Endothelial cell of umbilical vein (primary cell): ENCODE results near the gene SYNJ1. TPM values are rescaled to one million over a fixed set of nuclear protein-coding genes. Genes with fewer than 3 reads are reported as not detected.
"Not testable (repeated sequence)": the region's sequence is repeated elsewhere in the genome, so short reads cannot be mapped to it uniquely, and the experiment has no call there.

Experiments used
- BruUV-seq: library from RNA; stranded (reverse); fragments of 400-500 nt; replicated peaks from 2 replicates; lab custom pipeline; 2021; lab: Mats Ljungman, UMichigan
- CTCF ChIA-PET: fragments of 300-600, 350-600 bp; sonication (Branson Sonifier 250); formaldehyde crosslinking; loops from one replicate; lab custom pipeline; 2021; ENCODE audit warnings: antibody characterized with exemption, inconsistent platforms; lab: Charles Lee
- POLR2A ChIA-PET: fragments of 300-600, 350-600 bp; sonication (Branson Sonifier 250); formaldehyde crosslinking; loops from one replicate; lab custom pipeline; 2021; ENCODE audit warnings: antibody characterized with exemption, inconsistent platforms; lab: Charles Lee
- DNase-seq: peaks from one replicate; pipeline ENCODE4 v3.0.0-alpha.2; 2011; ENCODE audit warnings: low read depth, low spot score
- FAIRE-seq: peaks from 2 replicates; lab custom pipeline; 2011; peaks lifted over from hg19 to GRCh38; lab: Jason Lieb, UNC
- H2AFZ ChIP-seq: 2 replicates; pipeline ENCODE4 v1.6.0; 2012; ENCODE audit warnings: low read depth, low read length, control low read depth, inconsistent platforms
- H3K27ac ChIP-seq: 2 replicates; pipeline ENCODE4 v1.5.1; 2011; ENCODE audit warnings: low read depth, mild to moderate bottlenecking, control low read depth, low read length, moderate library complexity; ENCODE audit not compliant: insufficient read depth
- H3K27me3 ChIP-seq, 2 experiments: 2 replicates each; pipeline versions ENCODE4 v1.6.0 to v1.6.1; 2011; ENCODE audit warnings: low read length in 2 of 2, mixed read lengths in 1 of 2; ENCODE audit not compliant: control insufficient read depth in 2 of 2, insufficient read depth in 2 of 2
- H3K36me3 ChIP-seq, 2 experiments: 2 replicates in 1 of 2; 3 replicates in 1 of 2; pipeline ENCODE4 v1.5.1; 2011; ENCODE audit warnings: low read length in 2 of 2, mild to moderate bottlenecking in 1 of 2, moderate library complexity in 1 of 2; ENCODE audit not compliant: control insufficient read depth in 2 of 2, insufficient read depth in 2 of 2; ENCODE audit errors: extremely low read depth in 1 of 2
- H3K4me1 ChIP-seq: 3 replicates; pipeline ENCODE4 v1.5.1; 2011; ENCODE audit warnings: mild to moderate bottlenecking, low read length; ENCODE audit not compliant: control insufficient read depth, insufficient read depth; ENCODE audit errors: extremely low read depth
- H3K4me2 ChIP-seq: 2 replicates; pipeline ENCODE4 v1.6.1; 2011; ENCODE audit warnings: low read length, control low read depth, mixed read lengths; ENCODE audit not compliant: insufficient read depth
- H3K4me3 ChIP-seq, 3 experiments: fragments of 200-600 bp in 1 of 3; sonication (generic), shearing (Covaris generic) in 1 of 3; replicated peaks in 1 of 3; 2 replicates each; pipeline ENCODE4 v1.5.1; 2011 to 2016; ENCODE audit warnings: control low read depth in 3 of 3, low read length in 3 of 3, mild to moderate bottlenecking in 2 of 3, inconsistent platforms in 1 of 3, low read depth in 1 of 3, moderate library complexity in 1 of 3; ENCODE audit not compliant: insufficient read depth in 1 of 3
- H3K79me2 ChIP-seq: 2 replicates; pipeline ENCODE4 v1.6.0; 2012; ENCODE audit warnings: low read length, inconsistent platforms; ENCODE audit not compliant: control insufficient read depth, insufficient read depth
- H3K9ac ChIP-seq: replicated peaks from 2 replicates; pipeline ENCODE3; 2011; ENCODE audit warnings: low read length, control low read depth; ENCODE audit not compliant: insufficient read depth; ENCODE audit errors: extremely low read depth
- H3K9me1 ChIP-seq: replicated peaks from 3 replicates; pipeline ENCODE4 v1.6.0; 2011; ENCODE audit warnings: mild to moderate bottlenecking, low read length; ENCODE audit not compliant: control insufficient read depth, insufficient read depth; ENCODE audit errors: extremely low read depth
- H3K9me3 ChIP-seq: replicated peaks from 2 replicates; pipeline ENCODE4 v1.5.1; 2012; ENCODE audit warnings: low read length, inconsistent platforms; ENCODE audit not compliant: control insufficient read depth, insufficient read depth
- H4K20me1 ChIP-seq: replicated peaks from 2 replicates; pipeline ENCODE3; 2011; ENCODE audit warnings: mild to moderate bottlenecking, low read length; ENCODE audit not compliant: control insufficient read depth, insufficient read depth; ENCODE audit errors: extremely low read depth
- GATA2 ChIP-seq: IDR thresholded peaks from 2 replicates; pipeline ENCODE4 v1.7.0; 2011; ENCODE audit warnings: low read depth, mild to moderate bottlenecking, moderate library complexity, mixed read lengths, low read length; ENCODE audit not compliant: insufficient read length, insufficient read depth
- JUN ChIP-seq: IDR thresholded peaks from 2 replicates; pipeline ENCODE4 v1.6.1; 2011; ENCODE audit warnings: borderline replicate concordance, low read depth; ENCODE audit not compliant: insufficient read length, insufficient read depth
- MYC ChIP-seq: IDR thresholded peaks from one replicate; pipeline ENCODE4 v1.6.1; 2011; ENCODE audit warnings: mild to moderate bottlenecking, low read depth, low read length
- POLR2A ChIP-seq: IDR thresholded peaks from 2 replicates; pipeline ENCODE4 v1.6.1; 2012; ENCODE audit warnings: low read depth, mild to moderate bottlenecking, control low read depth, low read length
- POLR2AphosphoS5 ChIP-seq: IDR thresholded peaks from 2 replicates; pipeline ENCODE4 v1.6.1; 2012; ENCODE audit warnings: low read depth, mild to moderate bottlenecking, control low read depth, low read length, moderate library complexity; ENCODE audit not compliant: insufficient read depth
- dilution Hi-C: fragments of 300-500 bp; cut with MboI; formaldehyde crosslinking; loops from one replicate; pipeline ENCODE4 v1.15.0; 2019; ENCODE audit warnings: low sequenced_read_pairs; ENCODE audit not compliant: extremely low pct_ligation_motif_present
- intact Hi-C: fragments of 100-400 bp; cut with micrococcal nuclease; formaldehyde crosslinking; loops from one replicate; pipeline ENCODE4 v1.10.0; 2022
- polyA plus RNA-seq, 4 experiments: library from polyadenylated mRNA; depleted of rRNA in 3 of 4; stranded (reverse) in 3 of 4; unstranded in 1 of 4; fragments of >200 nt; gene quantifications; 2 replicates each; pipeline versions ENCODE4 v1.2.1 to v1.2.3, GENCODE V29; 2011 to 2012; ENCODE audit warnings: missing spikeins in 1 of 4
- total RNA-seq: library from RNA; stranded (reverse); gene quantifications from 2 replicates; pipeline ENCODE4 v1.2.3, GENCODE V29; 2021
- TF ChIP-seq, protein P1 (sequence below), 2 donors: IDR thresholded peaks; 1 replicate in 1 of 2; 2 replicates in 1 of 2; pipeline ENCODE4 v1.5.1; 2011; ENCODE audit warnings: low read length in 2 of 2, mild to moderate bottlenecking in 2 of 2, moderate library complexity in 2 of 2, control low read depth in 1 of 2, inconsistent platforms in 1 of 2, low read depth in 1 of 2; ENCODE audit not compliant: insufficient read depth in 1 of 2; ENCODE audit errors: extremely low read depth in 1 of 2
- TF ChIP-seq, protein P2 (sequence below): IDR thresholded peaks from 2 replicates; pipeline ENCODE4 v1.6.1; 2011; ENCODE audit not compliant: insufficient read depth, insufficient read length

The SYNJ1 gene
- total and polyA plus RNA-seq, 2 donors (not counting 3 experiments of a cell fraction or from before 2014, with no cell fraction given), result 5.9 to 17.0 TPM

DNA sequence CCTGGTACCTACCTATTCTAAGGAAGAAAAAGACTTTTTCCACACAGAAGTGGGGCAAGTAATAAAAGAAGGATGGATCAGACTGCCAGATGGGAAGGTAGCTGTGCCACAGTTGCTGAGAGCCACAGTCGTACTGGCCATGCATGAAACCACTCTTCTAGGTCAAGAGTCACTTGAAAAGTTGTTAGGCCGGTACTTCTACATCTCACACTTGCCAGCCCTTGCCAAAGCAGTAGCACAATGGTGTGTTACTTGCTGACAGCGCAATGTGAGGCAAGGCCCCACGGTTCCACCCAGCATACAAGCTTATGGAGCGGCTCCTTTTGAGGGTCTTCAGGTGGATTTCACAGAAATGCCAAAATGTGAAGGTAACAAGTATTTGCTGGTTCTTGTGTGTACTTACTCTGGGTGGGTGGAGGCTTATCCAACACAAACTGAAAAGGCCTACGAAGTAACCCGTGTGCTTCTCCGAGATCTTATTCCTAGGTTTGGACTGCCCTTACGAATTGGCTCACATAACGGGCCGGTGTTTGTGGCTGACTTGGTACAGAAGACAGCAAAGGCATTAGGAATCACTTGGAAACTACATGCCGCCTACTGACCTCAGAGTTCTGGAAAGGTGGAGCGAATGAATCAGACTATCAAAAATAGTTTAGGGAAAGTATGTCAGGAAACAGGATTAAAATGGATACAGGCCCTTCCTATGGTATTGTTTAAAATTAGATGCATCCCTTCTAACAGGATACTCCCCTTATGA is 66.6 kb downstream of the SYNJ1 start:
- DNase-seq, H3K9me3 ChIP-seq, H3K4me1 ChIP-seq, dilution Hi-C loops, H4K20me1 ChIP-seq, POLR2A ChIA-PET, H3K9ac ChIP-seq, BruUV-seq, H3K27me3 ChIP-seq, H2AFZ ChIP-seq, H3K4me2 ChIP-seq, H3K79me2 ChIP-seq, H3K9me1 ChIP-seq, H3K27ac ChIP-seq, FAIRE-seq, H3K4me3 ChIP-seq, intact Hi-C loops: not testable (repeated sequence)
- CTCF ChIA-PET, result interaction anchor here (0.6 to 1.5 kb wide), 3 partner anchors 66 to 165 kb away, joined by 3 to 5 read pairs (median 3); no protein-coding TSS in a partner anchor
- H3K36me3 ChIP-seq, result peaks cover 10% of the 10 kb centered on the region in 2 experiments

DNA sequence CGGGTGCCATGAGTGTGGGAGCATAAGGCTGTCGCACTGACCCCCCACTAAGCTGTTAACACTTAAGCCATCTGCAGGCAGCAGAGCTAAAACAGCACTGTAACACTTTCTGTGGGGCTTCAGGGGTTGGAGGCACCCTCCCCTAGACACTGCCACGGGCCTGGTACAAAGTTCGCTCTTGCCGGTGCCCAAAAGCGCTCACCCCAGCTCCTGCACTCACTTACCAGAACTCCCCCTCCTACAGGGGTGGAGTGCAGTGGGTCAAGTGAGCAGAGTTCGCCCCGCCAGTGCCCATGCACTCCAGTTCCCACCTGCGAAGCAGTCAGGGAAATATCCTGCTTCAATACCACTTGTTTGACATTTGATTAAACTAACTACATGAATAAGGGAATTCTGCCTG is 69.3 kb downstream of the SYNJ1 start:
- FAIRE-seq, result no peak
- dilution Hi-C loops, result no loop called here
- CTCF ChIA-PET, result interaction anchor here (1.6 to 4.5 kb wide), 2 partner anchors 15 to 167 kb away, joined by 5 to 15 read pairs; no protein-coding TSS in a partner anchor

More for the DNA sequence above, 69.3 kb downstream of the SYNJ1 start:
- no TSS peak for BruUV-seq
- no peak overlapping the region for H3K9ac ChIP-seq
- H3K4me3 ChIP-seq, result no peak overlapping the region
- TF ChIP-seq MYC, result no peak
- TF ChIP-seq, protein P1, sequence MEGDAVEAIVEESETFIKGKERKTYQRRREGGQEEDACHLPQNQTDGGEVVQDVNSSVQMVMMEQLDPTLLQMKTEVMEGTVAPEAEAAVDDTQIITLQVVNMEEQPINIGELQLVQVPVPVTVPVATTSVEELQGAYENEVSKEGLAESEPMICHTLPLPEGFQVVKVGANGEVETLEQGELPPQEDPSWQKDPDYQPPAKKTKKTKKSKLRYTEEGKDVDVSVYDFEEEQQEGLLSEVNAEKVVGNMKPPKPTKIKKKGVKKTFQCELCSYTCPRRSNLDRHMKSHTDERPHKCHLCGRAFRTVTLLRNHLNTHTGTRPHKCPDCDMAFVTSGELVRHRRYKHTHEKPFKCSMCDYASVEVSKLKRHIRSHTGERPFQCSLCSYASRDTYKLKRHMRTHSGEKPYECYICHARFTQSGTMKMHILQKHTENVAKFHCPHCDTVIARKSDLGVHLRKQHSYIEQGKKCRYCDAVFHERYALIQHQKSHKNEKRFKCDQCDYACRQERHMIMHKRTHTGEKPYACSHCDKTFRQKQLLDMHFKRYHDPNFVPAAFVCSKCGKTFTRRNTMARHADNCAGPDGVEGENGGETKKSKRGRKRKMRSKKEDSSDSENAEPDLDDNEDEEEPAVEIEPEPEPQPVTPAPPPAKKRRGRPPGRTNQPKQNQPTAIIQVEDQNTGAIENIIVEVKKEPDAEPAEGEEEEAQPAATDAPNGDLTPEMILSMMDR (IDR thresholded peaks at IDR 0.05; ENCODE audit: extremely low read depth in 1 of 2, insufficient read depth in 1 of 2, low read depth in 1 of 2, low read length in 2 of 2), result no peak
- TF ChIP-seq, protein P2, sequence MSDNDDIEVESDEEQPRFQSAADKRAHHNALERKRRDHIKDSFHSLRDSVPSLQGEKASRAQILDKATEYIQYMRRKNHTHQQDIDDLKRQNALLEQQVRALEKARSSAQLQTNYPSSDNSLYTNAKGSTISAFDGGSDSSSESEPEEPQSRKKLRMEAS, result no peak
- TF ChIP-seq POLR2A, result no peak
- no peak for TF ChIP-seq GATA2
- no peak for TF ChIP-seq POLR2AphosphoS5
- TF ChIP-seq JUN, result no peak
- peaks cover 3 to 4% of the 10 kb centered on the region in 2 experiments for H3K36me3 ChIP-seq
- no peak overlapping the region for H3K4me2 ChIP-seq
- H3K79me2 ChIP-seq, result no peaks in the 10 kb centered on the region
- no peak overlapping the region for H2AFZ ChIP-seq
- intact Hi-C loops, result no loop called here
- H3K9me1 ChIP-seq, result no peaks in the 10 kb centered on the region
- H3K27me3 ChIP-seq, result no peaks in the 10 kb centered on the region
- no peak overlapping the region for H3K27ac ChIP-seq
- POLR2A ChIA-PET, result no interaction called here
- no peak for DNase-seq
- H3K9me3 ChIP-seq, result no peaks in the 10 kb centered on the region
- H4K20me1 ChIP-seq, result no peaks in the 10 kb centered on the region
- H3K4me1 ChIP-seq, result no peaks in the 10 kb centered on the region
